GM19035 (cell line): ENCODE measurements around the gene TTC7B.

Experiments
- ATAC-seq: cut with Tn5 transposase; IDR thresholded peaks from one replicate; pipeline ENCODE4 v1.9.1; 2021; ENCODE audit not compliant: unreplicated experiment

TTC7B gene

DNA sequence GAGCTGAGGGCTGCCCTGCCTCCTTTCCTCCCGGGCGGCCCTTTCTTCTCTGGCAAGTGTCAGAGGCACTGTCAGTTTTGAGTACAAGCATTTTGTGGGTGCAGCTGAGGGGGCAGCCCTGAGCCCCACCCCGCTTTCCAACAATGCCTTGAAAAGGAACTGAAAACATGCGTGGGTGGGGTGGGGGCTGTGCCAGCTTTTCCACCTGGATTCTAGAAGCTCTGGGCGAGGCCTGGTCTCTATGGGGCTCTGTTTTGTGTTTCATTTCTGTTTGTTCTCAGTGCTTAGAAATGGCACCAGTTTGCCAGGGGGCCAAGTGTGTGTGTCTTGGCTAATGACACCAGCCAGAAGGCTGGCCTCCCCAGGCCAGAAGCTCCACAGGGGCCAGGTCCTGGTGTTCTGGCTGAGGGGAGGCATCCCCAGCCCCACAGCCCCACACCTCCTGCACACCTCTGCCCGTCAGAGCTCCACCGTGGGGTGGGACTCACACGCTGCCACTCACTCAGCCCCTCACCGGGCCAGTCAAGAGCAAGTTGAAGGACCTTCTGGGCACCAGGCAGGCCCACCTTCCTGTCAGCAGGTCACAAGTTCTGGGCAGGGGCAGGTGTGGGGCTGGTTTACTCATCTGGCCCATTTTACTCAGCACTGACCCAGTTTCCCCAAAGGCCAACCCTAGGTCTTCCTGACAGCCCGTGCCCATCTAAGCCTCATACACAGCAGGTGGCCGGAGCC, 264.3 kb downstream of the TTC7B start:
- ATAC-seq, result no peak

DNA sequence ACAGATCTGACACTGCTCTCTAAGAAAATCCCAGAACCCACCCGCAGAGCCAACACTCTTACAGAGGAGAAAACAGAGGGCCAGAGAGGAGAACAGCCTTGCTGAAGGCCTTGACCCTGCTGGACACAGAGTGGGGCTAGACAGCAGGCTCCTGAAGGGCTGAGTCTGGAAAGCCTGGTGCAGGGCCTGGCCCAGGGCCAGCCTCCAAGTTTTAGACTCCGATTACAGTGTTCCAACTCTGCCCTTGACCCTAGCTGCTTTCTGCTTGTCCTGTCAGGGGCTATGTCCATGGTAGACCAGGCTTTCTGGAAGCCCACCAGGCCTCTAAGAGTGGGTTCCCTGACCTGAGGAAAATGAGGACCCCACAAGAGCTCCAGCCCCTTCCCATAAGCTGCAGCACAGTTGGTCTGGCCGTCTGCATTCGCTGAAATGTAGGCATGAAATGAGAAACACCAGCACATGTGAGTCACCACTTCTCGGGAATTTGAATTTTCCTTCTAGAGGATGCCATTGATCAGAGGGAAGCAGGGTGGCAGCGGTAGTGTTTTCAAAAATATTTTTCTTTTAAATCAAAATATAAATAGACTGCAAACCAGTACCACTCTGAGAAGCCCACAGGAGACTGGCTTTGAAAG, 265.0 kb downstream of the TTC7B start:
- ATAC-seq, result no peak

DNA sequence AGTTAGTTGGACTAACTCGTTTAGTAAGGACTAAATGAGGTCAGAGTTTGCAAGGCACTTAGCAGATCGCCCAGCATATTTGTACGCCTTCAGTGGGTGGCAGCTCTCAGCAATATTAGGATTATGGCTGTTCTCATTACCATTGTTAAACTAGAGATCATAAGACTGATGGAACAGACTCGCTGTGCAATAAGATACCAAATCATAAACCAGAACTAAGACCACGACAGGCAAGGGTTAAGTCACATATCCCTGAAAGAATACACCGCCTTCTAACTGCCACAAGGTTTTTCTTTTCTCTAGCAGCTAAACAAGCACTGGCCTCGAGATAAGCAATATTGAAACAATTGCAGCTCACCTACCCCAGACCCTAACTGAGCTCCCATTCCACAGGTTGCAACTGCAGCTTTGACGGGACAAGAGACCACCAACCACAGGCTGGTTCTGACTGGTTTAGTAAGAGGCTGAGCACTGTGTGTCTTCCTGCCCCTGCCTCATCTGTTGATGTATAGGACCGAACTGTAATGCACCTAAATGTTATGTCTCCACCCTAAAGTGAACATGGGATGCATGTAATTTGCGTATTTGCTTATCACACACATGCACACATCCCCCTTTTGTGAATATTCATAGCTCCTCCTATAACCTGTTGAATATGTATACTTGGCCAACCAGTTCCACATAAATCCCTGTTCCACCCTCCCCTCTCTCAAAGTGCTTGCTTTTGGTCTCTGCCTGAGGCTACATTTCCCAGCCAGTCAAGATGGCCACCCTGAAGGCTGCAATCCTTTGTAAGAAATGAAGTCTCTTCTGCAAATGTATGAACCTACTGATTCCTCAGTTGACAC, 266.2 kb downstream of the TTC7B start:
- no peak for ATAC-seq

DNA sequence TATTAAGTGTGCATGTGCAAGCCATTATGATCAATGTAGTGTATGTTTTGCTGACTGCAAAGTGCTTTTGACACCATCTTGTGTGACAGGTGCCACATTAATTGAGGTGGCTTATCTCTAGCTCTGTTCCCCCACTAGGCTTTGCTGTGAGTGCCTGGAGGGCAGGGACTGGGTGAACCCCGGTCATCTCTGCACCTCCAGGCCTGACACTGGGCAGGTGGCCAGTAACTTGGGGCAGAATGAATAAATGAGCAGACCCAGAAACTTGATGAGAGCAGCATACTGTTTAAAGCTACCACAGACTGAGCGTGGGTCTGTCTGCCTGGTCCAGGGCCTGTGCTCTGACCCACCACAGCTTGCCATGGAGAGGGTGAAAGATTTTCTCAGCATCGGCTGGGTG, 267.8 kb downstream of the TTC7B start:
- ATAC-seq, result no peak

DNA sequence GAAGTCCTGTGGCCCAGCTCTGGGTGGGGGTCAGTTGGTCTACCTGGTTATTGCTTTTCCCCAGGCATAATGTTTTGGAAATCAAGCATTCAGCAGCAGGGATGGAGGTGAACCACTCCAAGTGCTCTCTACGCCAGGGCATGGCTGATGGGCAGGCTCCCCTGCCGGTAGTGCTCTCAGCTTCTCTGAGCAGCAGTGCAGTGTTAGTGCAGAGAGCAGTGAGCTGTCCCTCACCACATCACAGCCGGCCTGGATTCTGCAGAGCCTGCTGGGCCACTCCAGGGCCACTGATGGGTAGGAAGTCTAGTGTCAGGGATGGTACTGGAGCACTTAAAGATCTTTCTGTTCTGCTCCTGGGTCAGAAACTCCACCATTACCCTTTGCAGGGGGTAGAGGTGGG, 268.3 kb downstream of the TTC7B start:
- ATAC-seq, result no peak

DNA sequence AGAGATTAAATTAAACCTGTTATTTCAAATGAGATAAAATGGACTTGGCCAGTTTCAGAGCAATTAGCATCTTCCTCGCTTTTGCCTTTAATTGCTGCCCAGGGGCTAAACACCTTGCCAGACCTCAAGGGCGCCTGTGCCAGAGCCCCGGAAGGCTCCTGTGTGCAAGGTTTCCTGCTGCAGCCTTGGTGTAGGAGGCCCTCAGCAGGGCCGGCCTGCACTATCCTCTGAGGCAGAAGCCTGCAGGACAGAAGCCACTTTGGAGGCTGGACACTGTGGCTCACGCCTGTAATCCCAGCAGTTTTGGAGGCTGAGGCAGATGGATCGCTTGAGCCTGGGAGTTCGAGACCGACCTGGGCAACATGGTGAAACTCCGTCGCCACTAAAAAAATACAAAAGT, 269.0 kb downstream of the TTC7B start:
- ATAC-seq, result no peak

DNA sequence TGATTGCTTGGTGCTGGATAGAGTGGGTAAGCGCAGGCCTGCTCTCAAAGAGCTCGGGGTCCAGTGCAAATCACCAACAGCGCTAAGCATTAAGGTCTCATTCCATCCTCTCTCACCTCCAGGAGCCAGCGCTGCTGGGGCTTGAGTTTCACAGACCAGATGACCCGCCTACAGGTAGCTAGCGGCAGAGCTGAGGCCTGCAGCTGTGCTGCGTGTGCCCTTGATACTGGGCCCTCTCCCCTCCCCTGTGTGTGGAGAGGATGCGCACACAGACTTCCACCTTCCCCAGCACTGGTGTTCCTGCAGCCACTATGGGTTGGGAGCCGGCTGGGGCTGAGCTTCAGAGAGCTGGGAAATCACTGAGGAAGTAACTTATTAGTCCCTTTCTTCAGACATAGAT, 269.5 kb downstream of the TTC7B start:
- ATAC-seq, result no peak

DNA sequence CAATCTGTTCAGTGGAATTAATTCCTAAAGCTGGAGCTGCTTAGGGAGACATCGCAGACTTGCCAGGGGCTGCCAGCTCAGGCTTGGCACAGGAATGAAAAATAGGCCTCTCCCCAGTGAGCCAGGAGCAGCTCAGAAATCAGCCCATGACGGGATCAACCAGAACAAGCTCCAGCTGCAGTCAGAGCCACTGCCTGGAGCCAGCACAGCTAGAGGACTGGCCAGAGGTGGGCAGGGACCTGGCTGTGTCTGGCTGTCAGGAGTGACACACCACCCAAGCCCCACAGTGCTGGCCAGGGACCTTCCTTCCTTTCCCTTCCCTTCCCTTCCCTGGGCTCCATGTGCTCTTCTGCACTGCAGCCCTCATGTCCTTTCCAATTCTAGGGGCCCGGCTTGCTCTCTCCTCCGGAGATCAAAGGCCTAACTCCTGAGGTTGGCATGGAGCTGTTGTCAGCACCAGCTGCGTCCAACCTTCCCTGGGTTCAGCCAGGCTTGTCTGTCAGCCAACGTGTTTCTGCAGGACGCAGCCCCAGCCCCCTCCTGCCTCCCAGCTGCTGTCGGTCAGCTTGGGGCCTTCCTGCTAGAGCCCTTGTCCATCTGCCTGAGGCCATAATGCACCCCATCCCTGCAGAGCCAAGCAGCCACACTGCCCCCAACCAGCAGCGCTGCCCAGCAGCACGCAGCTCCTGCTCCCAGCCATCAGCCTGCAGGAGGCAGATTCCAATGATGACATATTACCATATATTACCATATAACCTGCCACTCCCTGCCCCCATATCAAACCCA, 270.1 kb downstream of the TTC7B start:
- ATAC-seq, result no peak

DNA sequence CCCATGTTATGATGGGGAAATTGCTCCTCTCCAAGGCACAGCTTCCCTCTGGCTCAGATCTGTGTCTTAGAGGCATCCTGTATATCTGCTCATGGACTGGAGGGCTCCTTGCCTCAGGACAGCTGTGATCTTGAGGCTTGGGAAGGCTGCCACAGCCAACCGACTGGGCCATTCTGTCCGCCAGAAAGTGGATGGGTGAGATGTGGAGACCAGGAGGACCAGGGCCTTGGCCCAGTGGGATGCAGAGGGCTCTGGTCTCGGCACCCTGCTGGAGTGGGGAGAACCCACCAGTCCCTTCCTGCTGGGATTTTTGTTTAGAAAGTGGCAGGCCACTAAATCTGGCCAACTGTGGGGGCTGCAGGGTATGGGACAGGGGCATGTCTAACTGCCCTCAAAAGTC, 270.8 kb downstream of the TTC7B start:
- no peak for ATAC-seq

DNA sequence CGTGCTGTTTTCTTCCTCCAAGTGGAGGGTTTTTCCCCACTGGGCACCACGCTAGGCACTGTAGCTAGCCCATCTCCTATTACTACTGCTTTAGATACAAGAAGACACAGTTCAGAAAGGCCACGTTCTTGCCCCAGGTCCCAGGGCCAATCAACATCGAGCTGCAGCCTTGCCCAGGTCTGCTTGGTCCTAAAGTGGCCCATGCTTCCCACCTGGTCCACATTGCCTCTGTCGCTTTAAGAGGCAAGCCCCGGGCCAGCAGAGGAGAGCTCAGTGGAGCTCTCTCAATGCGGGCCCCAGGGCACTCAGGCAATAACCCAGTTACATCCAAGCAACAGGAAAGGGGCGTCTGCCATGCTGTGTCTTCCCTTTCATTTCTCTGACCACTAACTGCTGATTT, 271.3 kb downstream of the TTC7B start:
- ATAC-seq, result no peak

DNA sequence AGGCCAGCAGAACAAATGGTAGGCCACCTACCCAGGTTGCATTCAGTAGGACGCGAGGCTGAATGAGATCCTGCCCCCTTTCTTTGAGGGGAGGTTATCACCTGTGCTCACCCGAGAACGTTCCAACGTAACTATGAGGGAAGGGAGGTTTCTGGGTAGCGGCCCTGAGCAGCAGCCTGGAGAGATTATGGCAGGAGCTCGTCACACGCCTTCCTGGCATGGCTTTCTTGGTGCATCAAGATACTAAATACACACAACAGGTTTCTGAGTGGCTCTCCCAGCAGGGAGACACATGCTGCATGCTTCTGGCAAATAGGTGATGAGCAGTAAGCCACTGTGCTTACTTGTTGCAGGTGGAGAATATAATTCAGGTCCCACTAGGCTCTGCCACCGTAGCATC, 271.7 kb downstream of the TTC7B start:
- no peak for ATAC-seq

DNA sequence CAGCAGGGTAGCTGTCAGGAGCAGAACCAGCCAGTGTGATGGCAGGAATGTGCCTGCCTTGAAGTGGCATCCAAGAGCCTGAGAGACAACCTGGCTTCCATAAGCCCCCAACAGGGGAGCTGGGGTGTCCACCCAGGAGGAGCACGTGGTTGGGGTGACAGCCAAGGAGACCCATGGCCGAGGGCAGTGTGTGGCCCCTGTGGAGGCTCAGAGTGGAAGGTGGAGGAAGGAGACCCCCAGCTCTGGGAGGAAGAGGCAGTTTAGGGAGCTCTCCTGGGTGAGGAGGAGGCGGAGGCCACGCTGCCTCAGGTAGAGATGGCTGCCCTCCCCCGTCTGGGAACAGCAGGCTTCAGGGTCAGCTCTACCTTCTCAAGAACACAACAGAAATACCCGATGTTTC, 272.4 kb downstream of the TTC7B start:
- no peak for ATAC-seq

DNA sequence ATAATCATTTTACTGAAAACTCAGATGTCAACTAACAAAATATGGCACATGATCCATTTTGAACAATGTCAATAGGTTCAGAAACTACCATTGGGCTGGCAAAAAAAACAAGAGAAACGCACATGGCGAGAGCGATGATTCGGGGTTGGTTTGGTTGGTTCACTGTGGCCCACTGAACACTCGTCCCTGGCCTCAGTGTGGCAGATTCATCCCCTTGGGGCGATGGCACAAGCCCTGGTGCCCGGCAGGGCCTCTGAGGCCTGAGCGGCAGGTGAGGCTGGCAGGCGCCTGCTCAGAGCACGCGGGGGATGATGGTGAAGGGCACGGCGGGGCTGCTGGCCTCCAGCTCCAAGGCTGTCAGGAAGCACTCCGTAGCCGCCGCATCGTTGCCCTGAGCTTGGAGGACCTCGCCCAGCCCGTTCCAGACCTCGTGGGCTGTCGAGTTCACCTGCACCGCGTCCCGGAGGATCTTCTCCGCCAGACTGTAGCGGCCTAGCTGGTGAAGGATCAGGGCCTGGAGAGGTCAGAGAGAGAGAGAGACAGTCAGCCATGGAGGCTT, 275.1 kb downstream of the TTC7B start:
- ATAC-seq, result no peak

DNA sequence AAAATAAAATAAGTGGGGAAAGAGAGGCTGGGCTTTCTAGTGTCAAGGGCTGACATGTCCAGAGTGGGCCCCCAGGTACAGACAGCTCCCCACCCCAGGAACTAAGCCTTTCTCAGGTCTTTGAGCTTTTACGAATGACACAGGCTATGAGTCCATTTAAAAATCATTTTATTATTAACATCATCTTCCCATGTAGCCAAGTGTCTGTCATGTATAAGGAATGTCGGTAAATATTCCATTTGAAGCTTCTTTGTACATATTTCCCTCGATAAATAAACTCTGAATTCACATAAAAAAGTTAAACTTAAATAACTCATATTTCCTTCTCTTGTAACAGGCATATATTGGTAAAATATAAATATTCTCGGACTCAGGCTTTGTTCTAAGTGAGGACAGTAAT, 275.8 kb downstream of the TTC7B start:
- ATAC-seq, result no peak

DNA sequence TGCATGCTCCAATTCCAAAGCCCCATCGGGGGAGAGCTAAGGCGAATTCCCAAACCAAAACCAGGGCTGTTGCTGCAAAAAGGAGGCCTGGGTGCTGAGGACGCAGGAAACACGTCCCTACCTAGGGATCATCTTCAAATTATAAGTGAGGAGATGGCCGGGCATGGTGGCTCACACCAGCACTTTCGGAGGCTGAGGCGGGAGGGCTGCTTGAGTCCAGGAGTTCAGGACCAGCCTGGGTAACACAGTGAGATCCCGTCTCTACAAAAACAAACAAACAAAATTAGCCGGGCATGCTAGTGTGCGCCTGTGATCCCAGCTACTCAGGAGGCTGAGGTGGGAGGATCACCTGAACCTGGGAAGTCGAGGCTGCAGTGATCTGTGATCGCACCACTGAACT, 276.2 kb downstream of the TTC7B start:
- no peak for ATAC-seq

DNA sequence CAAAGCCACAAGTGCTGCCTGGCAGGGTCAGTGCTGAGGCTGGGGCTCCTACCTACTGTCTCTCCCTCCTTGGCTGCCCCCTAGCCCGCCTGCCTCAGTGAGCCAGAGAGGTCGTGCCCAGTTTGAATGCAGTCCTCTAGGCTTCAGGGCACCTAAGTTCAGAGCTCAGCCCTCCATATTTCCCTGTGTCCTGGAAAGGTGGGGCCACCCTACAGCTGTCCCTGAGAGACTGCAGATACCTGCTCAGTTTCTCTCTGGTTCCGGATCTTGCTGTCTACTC, 276.8 kb downstream of the TTC7B start:
- no peak for ATAC-seq

DNA sequence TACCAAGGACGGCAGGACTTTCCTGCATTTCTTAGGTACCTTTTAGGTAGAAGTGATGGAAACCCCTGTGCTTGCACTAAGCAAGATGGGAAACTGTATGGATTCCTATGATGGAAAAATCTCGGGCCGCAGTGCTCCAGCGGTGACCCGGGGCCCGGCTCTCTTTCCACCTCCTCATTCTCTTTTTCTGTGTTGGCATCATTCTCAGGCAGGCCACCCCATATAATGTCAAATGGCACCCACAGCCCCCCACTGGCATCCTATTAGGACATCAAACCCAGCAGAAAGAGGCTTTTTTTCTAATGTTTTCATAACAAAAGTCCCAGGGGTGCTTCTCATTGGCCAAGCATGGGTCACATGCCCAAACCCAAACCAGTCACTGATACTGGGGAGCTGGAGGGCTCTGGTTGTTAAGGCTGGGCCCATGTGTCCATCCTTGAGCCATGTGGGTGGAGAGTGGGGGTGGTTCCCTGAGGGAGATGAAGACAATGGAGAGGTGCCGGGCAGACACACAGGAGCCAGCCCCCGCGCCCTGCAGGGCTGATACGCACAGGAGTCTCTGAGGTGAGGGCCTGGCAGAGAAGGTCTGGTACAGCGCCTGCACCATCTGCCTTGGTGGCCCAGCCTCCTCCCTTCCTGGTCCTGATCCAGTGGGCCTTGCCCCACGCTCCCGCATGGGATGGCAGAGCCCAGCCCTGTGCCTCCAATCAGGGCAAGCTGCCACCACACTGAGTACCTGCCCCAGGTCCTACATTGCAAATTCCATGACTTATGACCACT, 277.3 kb downstream of the TTC7B start:
- ATAC-seq, result no peak

DNA sequence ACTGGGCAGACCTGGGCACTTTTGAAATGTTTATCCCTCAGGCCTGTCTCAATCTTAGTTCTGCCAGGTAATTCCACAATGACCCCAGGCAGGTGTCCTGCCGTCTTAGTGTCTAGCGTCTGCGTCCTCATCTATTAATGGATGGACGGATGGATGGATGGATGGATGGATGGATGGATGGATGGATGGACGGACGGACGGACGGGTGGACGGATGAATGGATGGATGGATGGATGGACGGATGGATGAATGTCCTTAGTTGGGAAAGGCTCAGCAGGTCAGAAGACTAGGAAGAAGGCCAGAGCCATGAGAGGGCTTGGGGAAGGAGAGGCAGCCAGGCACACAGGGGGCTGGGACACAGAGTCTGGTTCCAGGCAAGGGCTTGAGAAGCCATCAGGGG, 278.1 kb downstream of the TTC7B start:
- ATAC-seq, result no peak

DNA sequence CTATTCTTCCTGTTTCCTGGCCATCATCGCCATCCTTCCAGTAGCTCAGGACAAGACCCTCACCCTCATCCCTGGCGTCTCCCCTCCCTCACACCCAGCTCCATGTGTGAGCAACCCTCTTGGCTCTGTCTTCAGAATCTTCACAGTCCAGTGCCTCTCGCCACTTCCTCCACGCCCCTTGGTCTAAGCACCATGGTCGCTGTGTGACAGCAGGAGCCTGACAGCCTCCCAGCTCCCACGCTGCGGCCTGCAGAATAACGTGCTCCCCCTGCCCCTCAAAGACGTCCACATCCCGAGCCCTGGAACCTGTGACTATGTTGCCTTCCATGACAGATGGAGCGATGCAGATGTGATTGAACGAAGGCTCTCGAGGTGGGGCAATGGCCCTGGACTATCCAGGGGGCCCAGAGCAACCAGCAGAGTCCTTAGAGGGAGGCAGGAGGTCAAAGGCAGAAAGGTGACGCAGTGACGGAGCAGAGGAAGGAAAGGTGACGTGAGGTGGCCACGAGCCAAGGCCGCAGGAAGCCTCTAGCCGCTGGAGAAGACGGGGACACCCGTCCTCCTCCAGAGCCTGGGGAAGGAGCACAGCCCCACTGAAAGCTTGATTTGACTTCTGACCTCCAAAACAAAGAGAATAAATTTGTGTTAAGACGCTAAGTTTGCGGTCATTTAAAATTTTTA, 279.6 kb downstream of the TTC7B start:
- no peak for ATAC-seq

DNA sequence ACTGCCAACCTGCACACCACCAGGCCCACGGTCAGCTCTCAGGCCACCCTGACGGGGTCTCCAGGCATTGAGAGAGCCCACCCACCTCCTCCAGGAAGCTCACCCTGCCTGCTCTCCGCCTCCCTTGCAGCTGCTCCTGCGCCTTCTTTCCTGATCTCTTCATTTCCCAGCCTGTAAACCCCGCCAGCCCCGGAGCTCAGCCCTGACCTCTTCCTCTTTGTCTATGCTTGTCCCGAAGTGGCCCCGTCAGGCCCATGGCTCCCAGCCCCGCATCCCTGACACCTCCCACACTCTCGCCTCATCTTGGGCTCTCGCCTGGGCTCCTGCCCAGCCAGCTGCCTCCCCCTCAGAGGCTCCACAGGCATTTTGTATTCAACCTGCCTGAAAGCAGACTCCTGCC, 280.1 kb downstream of the TTC7B start:
- ATAC-seq, result no peak
